K562 (cell line): Measurements from ENCODE around the gene LY6G6F. TPM values are rescaled to one million over a fixed set of nuclear protein-coding genes. Genes with fewer than 3 reads are reported as not detected.
A peak's percentile ranks its signal among the peaks of the same experiment; 100 is the strongest.

Experiments used
- BRF1 ChIP-seq: IDR thresholded peaks from 3 replicates; pipeline ENCODE4 v1.6.1; 2011; ENCODE audit warnings: borderline replicate concordance, mild to moderate bottlenecking; ENCODE audit not compliant: insufficient read length; ENCODE audit errors: extremely low read depth
- MECOM ChIP-seq: fragments of 250-450 bp; sonication (Bioruptor Pico); IDR thresholded peaks from 2 replicates; pipeline ENCODE4 v1.8.0; 2022; ENCODE audit warnings: inconsistent platforms
- POLR2A ChIP-seq: fragments of 450-650 bp; conservative IDR thresholded peaks from 2 replicates; pipeline ENCODE4 v1.6.1; 2016
- SAFB ChIP-seq: fragments of 200-400 bp; formaldehyde crosslinking; IDR thresholded peaks from 2 replicates; pipeline ENCODE4 v1.6.1; 2017; ENCODE audit warnings: low read depth, low read length, borderline replicate concordance
- SRF ChIP-seq, 2 experiments: fragments of 250-450, 450-650 bp in 1 of 2; sonication (Bioruptor Pico) in 1 of 2; sonication (generic) in 1 of 2; formaldehyde crosslinking; IDR thresholded peaks; 2 replicates each; pipeline versions ENCODE4 v1.5.0 to v1.5.1; 2020 to 2022; ENCODE audit warnings: mild to moderate bottlenecking in 1 of 2, missing genetic modification reagents in 1 of 2
- SUPT5H ChIP-seq: fragments of 450-650 bp; IDR thresholded peaks from 2 replicates; pipeline ENCODE4 v1.6.1; 2016
- WHSC1 ChIP-seq: IDR thresholded peaks from one replicate; pipeline ENCODE4 v1.6.1; 2012; ENCODE audit warnings: low read length, control low read depth, inconsistent platforms
- ZC3H8 ChIP-seq: fragments of 450-650 bp; IDR thresholded peaks from 2 replicates; pipeline ENCODE4 v1.6.1; 2017
- ZNF583 ChIP-seq: fragments of 250-450 bp; sonication (Bioruptor Pico); IDR thresholded peaks from 2 replicates; pipeline ENCODE4 v1.4.0; 2020
- ZNF785 ChIP-seq: fragments of 250-450 bp; sonication (Bioruptor Pico); IDR thresholded peaks from 2 replicates; pipeline ENCODE4 v1.4.0; 2020; ENCODE audit warnings: mild to moderate bottlenecking
- ZSCAN29 ChIP-seq: fragments of 450-650 bp; IDR thresholded peaks from 2 replicates; pipeline ENCODE4 v1.6.1; 2017
- polyA plus RNA-seq, 8 experiments: library from polyadenylated mRNA; depleted of rRNA in 4 of 8; stranded (reverse) in 5 of 8; unstranded in 3 of 8; fragments of >200 nt; fragmentation: Nextera tagmentation in 2 of 8; fragmentation: Illumina TruSeq in 1 of 8; extraction: Ambion mirVana in 2 of 8; extraction: Trizol in 1 of 8; gene quantifications; 2 replicates each; pipeline versions ENCODE4 v1.2.1 to v1.2.3, GENCODE V29; 2011 to 2014; ENCODE audit warnings: inconsistent platforms in 1 of 8, missing spikeins in 1 of 8
- total RNA-seq, 7 experiments: library from RNA; depleted of rRNA in 6 of 7; stranded (reverse); fragments of >200 nt in 6 of 7; fragmentation: Illumina TruSeq in 2 of 7; extraction: Trizol in 2 of 7; gene quantifications; 2 replicates each; pipeline versions ENCODE4 v1.2.1 to v1.2.3, GENCODE V29; 2011 to 2021; ENCODE audit warnings: low replicate concordance in 1 of 7
- TF ChIP-seq, protein P1 (sequence below): fragments of 450-650 bp; IDR thresholded peaks from 2 replicates; pipeline ENCODE4 v1.6.1; 2016; ENCODE audit warnings: low read depth
- TF ChIP-seq, protein P2 (sequence below), 3 experiments: IDR thresholded peaks in 2 of 3; conservative IDR thresholded peaks in 1 of 3; 2 replicates each; pipeline ENCODE4 v1.5.1; 2011 to 2012; ENCODE audit warnings: low read length in 3 of 3, mild to moderate bottlenecking in 3 of 3, control low read depth in 2 of 3, improper control_type of control experiment in 1 of 3, inconsistent platforms in 1 of 3, low read depth in 1 of 3, mixed read lengths in 1 of 3, moderate library complexity in 1 of 3; ENCODE audit not compliant: insufficient read depth in 2 of 3
- TF ChIP-seq, protein P3 (sequence below): sonication (generic); formaldehyde crosslinking; IDR thresholded peaks from 2 replicates; pipeline ENCODE4 v1.8.1; 2023; ENCODE audit warnings: mild to moderate bottlenecking, missing genetic modification reagents

LY6G6F gene
- total and polyA plus RNA-seq, 9 of the 15 experiments (the other 6 are each of a cell fraction or from before 2014, with no cell fraction given), result 0.14 to 0.50 (median 0.28) TPM; not detected in 2

DNA sequence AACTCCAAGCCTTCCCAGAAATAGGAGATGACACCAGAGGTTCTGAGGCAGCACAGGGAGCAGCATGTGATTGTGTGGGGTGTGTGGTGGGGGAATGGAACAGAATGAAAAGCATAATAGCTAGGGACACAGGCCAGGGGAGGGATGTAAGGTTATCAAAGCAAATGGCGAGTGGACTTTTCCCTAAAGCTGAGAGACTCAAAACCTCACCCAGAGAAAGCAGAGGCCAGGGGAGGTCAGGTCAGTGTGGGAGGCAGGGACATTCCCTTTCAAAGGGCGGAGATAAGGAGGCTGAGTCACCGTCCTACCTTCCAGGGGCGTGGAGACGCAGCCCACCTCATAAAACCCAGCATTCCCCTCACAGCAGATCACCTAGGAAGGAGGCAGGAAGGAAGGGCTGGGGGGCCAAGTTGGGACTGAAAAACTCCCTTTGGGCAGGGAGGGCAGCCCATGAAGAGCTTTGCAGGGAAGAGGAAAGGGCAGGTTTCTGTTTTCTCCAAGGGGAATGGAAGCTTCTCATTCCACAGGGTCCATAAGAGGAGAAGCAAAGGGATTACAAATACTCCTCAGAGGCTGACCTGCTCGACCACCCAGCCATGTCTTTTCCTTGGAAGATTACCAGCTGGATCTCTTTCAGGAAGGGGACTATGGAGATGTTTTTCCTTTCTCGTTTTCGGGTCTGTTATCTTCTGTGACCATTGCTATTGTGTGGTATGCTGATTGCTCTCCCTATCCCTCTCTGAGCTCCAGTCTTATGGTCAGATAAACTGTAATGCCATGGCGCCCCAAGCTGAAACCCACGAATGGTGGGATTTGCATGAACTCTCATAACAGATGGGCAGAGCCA is 16.2 kb upstream of the LY6G6F start (continued):
- TF ChIP-seq, protein P1, sequence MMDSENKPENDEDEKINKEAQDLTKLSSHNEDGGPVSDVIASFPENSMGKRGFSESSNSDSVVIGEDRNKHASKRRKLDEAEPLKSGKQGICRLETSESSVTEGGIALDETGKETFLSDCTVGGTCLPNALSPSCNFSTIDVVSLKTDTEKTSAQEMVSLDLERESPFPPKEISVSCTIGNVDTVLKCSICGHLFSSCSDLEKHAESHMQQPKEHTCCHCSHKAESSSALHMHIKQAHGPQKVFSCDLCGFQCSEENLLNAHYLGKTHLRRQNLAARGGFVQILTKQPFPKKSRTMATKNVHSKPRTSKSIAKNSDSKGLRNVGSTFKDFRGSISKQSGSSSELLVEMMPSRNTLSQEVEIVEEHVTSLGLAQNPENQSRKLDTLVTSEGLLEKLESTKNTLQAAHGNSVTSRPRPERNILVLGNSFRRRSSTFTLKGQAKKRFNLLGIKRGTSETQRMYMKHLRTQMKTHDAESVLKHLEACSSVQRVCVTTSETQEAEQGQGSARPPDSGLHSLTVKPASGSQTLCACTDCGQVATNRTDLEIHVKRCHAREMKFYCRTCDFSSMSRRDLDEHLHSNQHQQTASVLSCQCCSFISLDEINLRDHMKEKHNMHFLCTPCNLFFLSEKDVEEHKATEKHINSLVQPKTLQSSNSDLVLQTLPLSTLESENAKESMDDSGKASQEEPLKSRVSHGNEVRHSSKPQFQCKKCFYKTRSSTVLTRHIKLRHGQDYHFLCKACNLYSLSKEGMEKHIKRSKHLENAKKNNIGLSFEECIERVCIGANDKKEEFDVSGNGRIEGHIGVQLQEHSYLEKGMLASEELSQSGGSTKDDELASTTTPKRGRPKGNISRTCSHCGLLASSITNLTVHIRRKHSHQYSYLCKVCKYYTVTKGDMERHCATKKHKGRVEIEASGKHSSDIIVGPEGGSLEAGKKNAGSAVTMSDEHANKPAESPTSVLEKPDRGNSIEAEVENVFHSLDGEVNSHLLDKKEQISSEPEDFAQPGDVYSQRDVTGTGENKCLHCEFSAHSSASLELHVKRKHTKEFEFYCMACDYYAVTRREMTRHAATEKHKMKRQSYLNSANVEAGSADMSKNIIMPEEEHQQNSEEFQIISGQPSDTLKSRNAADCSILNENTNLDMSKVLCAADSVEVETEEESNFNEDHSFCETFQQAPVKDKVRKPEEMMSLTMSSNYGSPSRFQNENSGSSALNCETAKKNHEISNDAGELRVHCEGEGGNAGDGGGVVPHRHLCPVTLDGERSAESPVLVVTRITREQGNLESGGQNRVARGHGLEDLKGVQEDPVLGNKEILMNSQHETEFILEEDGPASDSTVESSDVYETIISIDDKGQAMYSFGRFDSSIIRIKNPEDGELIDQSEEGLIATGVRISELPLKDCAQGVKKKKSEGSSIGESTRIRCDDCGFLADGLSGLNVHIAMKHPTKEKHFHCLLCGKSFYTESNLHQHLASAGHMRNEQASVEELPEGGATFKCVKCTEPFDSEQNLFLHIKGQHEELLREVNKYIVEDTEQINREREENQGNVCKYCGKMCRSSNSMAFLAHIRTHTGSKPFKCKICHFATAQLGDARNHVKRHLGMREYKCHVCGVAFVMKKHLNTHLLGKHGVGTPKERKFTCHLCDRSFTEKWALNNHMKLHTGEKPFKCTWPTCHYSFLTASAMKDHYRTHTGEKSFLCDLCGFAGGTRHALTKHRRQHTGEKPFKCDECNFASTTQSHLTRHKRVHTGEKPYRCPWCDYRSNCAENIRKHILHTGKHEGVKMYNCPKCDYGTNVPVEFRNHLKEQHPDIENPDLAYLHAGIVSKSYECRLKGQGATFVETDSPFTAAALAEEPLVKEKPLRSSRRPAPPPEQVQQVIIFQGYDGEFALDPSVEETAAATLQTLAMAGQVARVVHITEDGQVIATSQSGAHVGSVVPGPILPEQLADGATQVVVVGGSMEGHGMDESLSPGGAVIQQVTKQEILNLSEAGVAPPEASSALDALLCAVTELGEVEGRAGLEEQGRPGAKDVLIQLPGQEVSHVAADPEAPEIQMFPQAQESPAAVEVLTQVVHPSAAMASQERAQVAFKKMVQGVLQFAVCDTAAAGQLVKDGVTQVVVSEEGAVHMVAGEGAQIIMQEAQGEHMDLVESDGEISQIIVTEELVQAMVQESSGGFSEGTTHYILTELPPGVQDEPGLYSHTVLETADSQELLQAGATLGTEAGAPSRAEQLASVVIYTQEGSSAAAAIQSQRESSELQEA, result no peak
- TF ChIP-seq MECOM, result peak; percentile 58; the same call in 1 of the 2 replicates
- TF ChIP-seq SUPT5H, result peak; percentile 81
- no peak for TF ChIP-seq ZNF785 (CRISPR knock-in tag)
- peak in 1 of 2 experiments; percentile 87; a peak in 1 of 4 replicates for TF ChIP-seq SRF (CRISPR knock-in tag; IDR thresholded peaks at IDR 0.05)
- TF ChIP-seq SAFB, result no peak
- TF ChIP-seq, protein P2, sequence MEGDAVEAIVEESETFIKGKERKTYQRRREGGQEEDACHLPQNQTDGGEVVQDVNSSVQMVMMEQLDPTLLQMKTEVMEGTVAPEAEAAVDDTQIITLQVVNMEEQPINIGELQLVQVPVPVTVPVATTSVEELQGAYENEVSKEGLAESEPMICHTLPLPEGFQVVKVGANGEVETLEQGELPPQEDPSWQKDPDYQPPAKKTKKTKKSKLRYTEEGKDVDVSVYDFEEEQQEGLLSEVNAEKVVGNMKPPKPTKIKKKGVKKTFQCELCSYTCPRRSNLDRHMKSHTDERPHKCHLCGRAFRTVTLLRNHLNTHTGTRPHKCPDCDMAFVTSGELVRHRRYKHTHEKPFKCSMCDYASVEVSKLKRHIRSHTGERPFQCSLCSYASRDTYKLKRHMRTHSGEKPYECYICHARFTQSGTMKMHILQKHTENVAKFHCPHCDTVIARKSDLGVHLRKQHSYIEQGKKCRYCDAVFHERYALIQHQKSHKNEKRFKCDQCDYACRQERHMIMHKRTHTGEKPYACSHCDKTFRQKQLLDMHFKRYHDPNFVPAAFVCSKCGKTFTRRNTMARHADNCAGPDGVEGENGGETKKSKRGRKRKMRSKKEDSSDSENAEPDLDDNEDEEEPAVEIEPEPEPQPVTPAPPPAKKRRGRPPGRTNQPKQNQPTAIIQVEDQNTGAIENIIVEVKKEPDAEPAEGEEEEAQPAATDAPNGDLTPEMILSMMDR (IDR thresholded peaks at IDR 0.05 in 2 of 3, conservative IDR thresholded peaks at IDR 0.05 in 1 of 3; ENCODE audit: insufficient read depth in 2 of 3, low read depth in 1 of 3, low read length in 3 of 3), result no peak
- TF ChIP-seq, protein P3, sequence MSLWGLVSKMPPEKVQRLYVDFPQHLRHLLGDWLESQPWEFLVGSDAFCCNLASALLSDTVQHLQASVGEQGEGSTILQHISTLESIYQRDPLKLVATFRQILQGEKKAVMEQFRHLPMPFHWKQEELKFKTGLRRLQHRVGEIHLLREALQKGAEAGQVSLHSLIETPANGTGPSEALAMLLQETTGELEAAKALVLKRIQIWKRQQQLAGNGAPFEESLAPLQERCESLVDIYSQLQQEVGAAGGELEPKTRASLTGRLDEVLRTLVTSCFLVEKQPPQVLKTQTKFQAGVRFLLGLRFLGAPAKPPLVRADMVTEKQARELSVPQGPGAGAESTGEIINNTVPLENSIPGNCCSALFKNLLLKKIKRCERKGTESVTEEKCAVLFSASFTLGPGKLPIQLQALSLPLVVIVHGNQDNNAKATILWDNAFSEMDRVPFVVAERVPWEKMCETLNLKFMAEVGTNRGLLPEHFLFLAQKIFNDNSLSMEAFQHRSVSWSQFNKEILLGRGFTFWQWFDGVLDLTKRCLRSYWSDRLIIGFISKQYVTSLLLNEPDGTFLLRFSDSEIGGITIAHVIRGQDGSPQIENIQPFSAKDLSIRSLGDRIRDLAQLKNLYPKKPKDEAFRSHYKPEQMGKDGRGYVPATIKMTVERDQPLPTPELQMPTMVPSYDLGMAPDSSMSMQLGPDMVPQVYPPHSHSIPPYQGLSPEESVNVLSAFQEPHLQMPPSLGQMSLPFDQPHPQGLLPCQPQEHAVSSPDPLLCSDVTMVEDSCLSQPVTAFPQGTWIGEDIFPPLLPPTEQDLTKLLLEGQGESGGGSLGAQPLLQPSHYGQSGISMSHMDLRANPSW (CRISPR knock-in tag), result no peak; the same call in 1 of the 2 replicates
- TF ChIP-seq BRF1, result no peak
- TF ChIP-seq ZSCAN29, result no peak
- peak; percentile 71 for TF ChIP-seq ZNF583 (CRISPR knock-in tag)
- peak; percentile 83 for TF ChIP-seq WHSC1
- peak; percentile 83 for TF ChIP-seq POLR2A
- TF ChIP-seq ZC3H8, result no peak; the same call in 1 of the 2 replicates
